SK-N-MC (cell line): ENCODE measurements around the gene CNOT11.

ENCODE experiments used
- DNase-seq: peaks from one replicate; pipeline ENCODE4 v3.0.0-alpha.2; 2011; ENCODE audit warnings: low read depth, low spot score
- H3K27ac ChIP-seq: fragments of 200-600 bp; sonication (generic); 2 replicates; pipeline ENCODE4 v1.5.1; 2016; ENCODE audit warnings: mixed run types
- H3K36me3 ChIP-seq: fragments of 200-600 bp; sonication (generic); 2 replicates; pipeline ENCODE4 v1.6.1; 2017; ENCODE audit warnings: antibody characterized with exemption, low read length, mixed read lengths; ENCODE audit not compliant: insufficient read depth
- H3K4me3 ChIP-seq: fragments of 200-600 bp; sonication (generic); 2 replicates; pipeline ENCODE4 v1.5.1; 2016
- H3K9ac ChIP-seq: fragments of 200-600 bp; sonication (generic); 2 replicates; pipeline ENCODE4 v1.8.0; 2017; ENCODE audit warnings: mixed run types, mixed read lengths; ENCODE audit not compliant: insufficient read length
- H3K9me3 ChIP-seq: fragments of 200-600 bp; sonication (generic); 2 replicates; pipeline ENCODE4 v1.6.1; 2017; ENCODE audit warnings: low read depth, mild to moderate bottlenecking, antibody characterized with exemption, low read length, moderate library complexity, mixed read lengths
- EZH2 ChIP-seq: fragments of 200-600 bp; sonication (generic); IDR thresholded peaks from one replicate; pipeline ENCODE4 v1.6.1; 2017; ENCODE audit warnings: antibody characterized with exemption
- FOXP2 ChIP-seq: optimal IDR thresholded peaks from 2 replicates; pipeline ENCODE3; 2011; ENCODE audit warnings: mild to moderate bottlenecking, moderate library complexity; ENCODE audit not compliant: insufficient read depth; ENCODE audit errors: extremely low read length, control extremely low read depth
- POLR2AphosphoS5 ChIP-seq: IDR thresholded peaks from 2 replicates; pipeline ENCODE4 v1.6.1; 2012; ENCODE audit warnings: mild to moderate bottlenecking, low read depth, low read length, borderline replicate concordance

Gene CNOT11

GRCh38 chr2:101253703-101254450, 1.2 kb downstream of the CNOT11 start:
- Histone ChIP-seq H3K36me3 (peaks cover 16% of the 10 kb centered on the region), H3K27ac (no peak overlapping the region), H3K4me3 (peak overlapping the region; percentile 93), H3K9ac (peak overlapping the region; percentile 93), H3K9me3 (0 out of 2 replicates have a peak, but pooled peaks cover 2% of the 10 kb centered on the region)
- TF ChIP-seq EZH2 = no peak
- no peak for TF ChIP-seq FOXP2
- TF ChIP-seq POLR2AphosphoS5 = no peak
- DNase-seq = no peak

GRCh38 chr2:101255501-101255900, 2.8 kb downstream of the CNOT11 start:
- peaks cover 26% of the 10 kb centered on the region for H3K36me3 ChIP-seq
- 0 out of 2 replicates have a peak, but pooled peaks cover 3% of the 10 kb centered on the region for H3K9me3 ChIP-seq
- no peak for DNase-seq
- no peak overlapping the region for H3K9ac ChIP-seq
- no peak for TF ChIP-seq POLR2AphosphoS5
- TF ChIP-seq FOXP2 = no peak
- no peak for TF ChIP-seq EZH2
- H3K27ac ChIP-seq = no peak overlapping the region
- H3K4me3 ChIP-seq = no peak overlapping the region

- TF ChIP-seq POLR2AphosphoS5 (no peak), EZH2 (no peak), FOXP2 (no peak)
- Histone ChIP-seq H3K27ac (no peak overlapping the region), H3K36me3 (peaks cover 32% of the 10 kb centered on the region)
These were observed 3.6 kb downstream of the CNOT11 start for GRCh38 chr2:101256316-101256715.

GRCh38 chr2:101258804-101259203, 6.1 kb downstream of the CNOT11 start:
- H3K4me3 ChIP-seq = no peak overlapping the region
- DNase-seq = no peak
- H3K36me3 ChIP-seq = peaks cover 46% of the 10 kb centered on the region
- H3K9ac ChIP-seq = no peak overlapping the region
- TF ChIP-seq FOXP2 (no peak), POLR2AphosphoS5 (no peak), EZH2 (no peak)
- 0 out of 2 replicates have a peak, but pooled peaks cover 3% of the 10 kb centered on the region for H3K9me3 ChIP-seq
- H3K27ac ChIP-seq = no peak overlapping the region

More at GRCh38 chr2:101256316-101256715, 3.6 kb downstream of the CNOT11 start:
- Histone ChIP-seq H3K9me3 (0 out of 2 replicates have a peak, but pooled peaks cover 3% of the 10 kb centered on the region), H3K4me3 (no peak overlapping the region), H3K9ac (no peak overlapping the region)
- no peak for DNase-seq

GRCh38 chr2:101262142-101262541, 9.5 kb downstream of the CNOT11 start:
- Histone ChIP-seq H3K4me3 (no peak overlapping the region), H3K27ac (no peak overlapping the region)

GRCh38 chr2:101263377-101263800, 10.7 kb downstream of the CNOT11 start:
- H3K4me3 ChIP-seq = no peak overlapping the region
- H3K9ac ChIP-seq = no peak overlapping the region
- no peak for DNase-seq
- TF ChIP-seq POLR2AphosphoS5 (no peak), FOXP2 (no peak), EZH2 (no peak)
- no peak overlapping the region for H3K27ac ChIP-seq
- peaks cover 74% of the 10 kb centered on the region for H3K36me3 ChIP-seq
- 0 out of 2 replicates have a peak, but pooled peaks cover 3% of the 10 kb centered on the region for H3K9me3 ChIP-seq

More at GRCh38 chr2:101262142-101262541, 9.5 kb downstream of the CNOT11 start:
- TF ChIP-seq FOXP2 = no peak
- TF ChIP-seq EZH2 = no peak
- TF ChIP-seq POLR2AphosphoS5 = no peak
- Histone ChIP-seq H3K36me3 (peaks cover 74% of the 10 kb centered on the region), H3K9ac (no peak overlapping the region), H3K9me3 (0 out of 2 replicates have a peak, but pooled peaks cover 3% of the 10 kb centered on the region)
- DNase-seq = no peak

GRCh38 chr2:101264360-101264939, 11.8 kb downstream of the CNOT11 start:
- Histone ChIP-seq H3K27ac (no peak overlapping the region), H3K4me3 (no peak overlapping the region), H3K9ac (no peak overlapping the region), H3K9me3 (no peaks in the 10 kb centered on the region), H3K36me3 (peaks cover 74% of the 10 kb centered on the region)
- TF ChIP-seq EZH2 (no peak), FOXP2 (no peak), POLR2AphosphoS5 (no peak)
- no peak for DNase-seq

GRCh38 chr2:101265893-101266499, 13.3 kb downstream of the CNOT11 start:
- H3K27ac ChIP-seq = no peak overlapping the region
- DNase-seq = no peak
- no peak overlapping the region for H3K9ac ChIP-seq
- TF ChIP-seq FOXP2 = no peak
- no peak for TF ChIP-seq EZH2
- no peak for TF ChIP-seq POLR2AphosphoS5
- H3K9me3 ChIP-seq = no peaks in the 10 kb centered on the region
- H3K4me3 ChIP-seq = no peak overlapping the region
- peaks cover 82% of the 10 kb centered on the region for H3K36me3 ChIP-seq
